ENCODE measurements around the gene FBXW7. TPM values are rescaled to one million over a fixed set of nuclear protein-coding genes. Genes with fewer than 3 reads are reported as not detected.

The FBXW7 gene
- total RNA-seq, 1 experiment from 2014 or later: 30.9 TPM

DNA sequence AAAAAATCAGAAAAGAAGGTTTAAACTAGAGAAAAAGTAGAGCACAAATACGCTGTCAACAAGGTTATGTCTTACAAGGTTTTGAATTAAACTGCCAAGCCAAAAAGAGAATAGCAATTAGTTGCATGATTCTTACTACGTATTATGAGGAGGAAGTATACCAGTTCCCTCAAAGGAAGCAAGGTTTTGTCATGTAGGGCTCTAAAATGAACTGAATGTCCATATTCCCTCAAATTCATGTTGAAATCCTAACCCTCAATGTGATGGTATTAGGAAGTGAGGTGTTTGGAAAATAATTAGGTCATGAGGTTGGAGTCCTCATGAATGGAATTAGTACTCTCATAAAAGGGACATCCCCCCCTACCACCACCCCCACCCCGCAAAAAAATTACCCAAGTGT, 201.0 kb downstream of the FBXW7 start:
- Histone ChIP-seq H3K9me2 (replicated peaks; ENCODE audit: insufficient read depth, low read length) (no peaks in the 10 kb centered on the region), H3K36me3 (ENCODE audit: insufficient read depth, low read length) (no peaks in the 10 kb centered on the region; the same call in 1 of the 2 replicates), H3K27ac (ENCODE audit: low read length) (no peak overlapping the region), H4K20me1 (ENCODE audit: insufficient read depth, low read depth, low read length) (no peaks in the 10 kb centered on the region), H3K27me3 (ENCODE audit: low read length) (no peaks in the 10 kb centered on the region), H3K4me1 (ENCODE audit: low read length) (no peaks in the 10 kb centered on the region), H3K9ac (ENCODE audit: low read length) (no peak overlapping the region), H3K4me3 (ENCODE audit: low read length) (no peak overlapping the region), H3K9me3 (ENCODE audit: low read length) (no peaks in the 10 kb centered on the region), H3K4me2 (ENCODE audit: low read depth, low read length, poor library complexity, severe bottlenecking) (no peak overlapping the region), H3K79me2 (ENCODE audit: low read length) (no peaks in the 10 kb centered on the region), H2AFZ (ENCODE audit: low read length) (no peak overlapping the region)
- DNase-seq: no peak

DNA sequence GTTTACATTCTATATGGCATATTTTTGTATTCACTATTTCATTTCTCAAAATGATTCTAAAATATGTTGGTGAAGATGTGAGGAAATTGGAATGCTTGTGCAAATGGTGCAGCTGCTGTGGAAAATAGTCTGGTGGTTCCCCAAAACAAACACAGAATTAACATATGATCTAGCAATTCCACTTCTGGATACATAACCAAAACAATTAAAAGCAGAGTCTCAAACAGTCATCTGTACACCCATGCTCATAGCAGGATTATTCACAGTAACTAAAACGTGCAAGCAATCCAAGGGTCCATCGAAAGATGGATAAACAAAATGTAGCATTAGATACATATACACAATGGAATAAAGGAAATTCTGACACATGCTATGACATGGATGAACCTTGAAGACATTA, 204.8 kb downstream of the FBXW7 start:
- Histone ChIP-seq H2AFZ (ENCODE audit: low read length) (no peak overlapping the region), H3K9ac (ENCODE audit: low read length) (no peak overlapping the region), H3K27me3 (ENCODE audit: low read length) (no peaks in the 10 kb centered on the region), H3K79me2 (ENCODE audit: low read length) (no peaks in the 10 kb centered on the region), H3K9me3 (ENCODE audit: low read length) (no peaks in the 10 kb centered on the region), H3K9me2 (replicated peaks; ENCODE audit: insufficient read depth, low read length) (no peaks in the 10 kb centered on the region), H4K20me1 (ENCODE audit: insufficient read depth, low read depth, low read length) (no peaks in the 10 kb centered on the region), H3K4me3 (ENCODE audit: low read length) (no peak overlapping the region), H3K4me2 (ENCODE audit: low read depth, low read length, poor library complexity, severe bottlenecking) (no peak overlapping the region), H3K4me1 (ENCODE audit: low read length) (no peaks in the 10 kb centered on the region), H3K36me3 (ENCODE audit: insufficient read depth, low read length) (no peaks in the 10 kb centered on the region; the same call in 1 of the 2 replicates), H3K27ac (ENCODE audit: low read length) (no peak overlapping the region)
- DNase-seq: no peak

DNA sequence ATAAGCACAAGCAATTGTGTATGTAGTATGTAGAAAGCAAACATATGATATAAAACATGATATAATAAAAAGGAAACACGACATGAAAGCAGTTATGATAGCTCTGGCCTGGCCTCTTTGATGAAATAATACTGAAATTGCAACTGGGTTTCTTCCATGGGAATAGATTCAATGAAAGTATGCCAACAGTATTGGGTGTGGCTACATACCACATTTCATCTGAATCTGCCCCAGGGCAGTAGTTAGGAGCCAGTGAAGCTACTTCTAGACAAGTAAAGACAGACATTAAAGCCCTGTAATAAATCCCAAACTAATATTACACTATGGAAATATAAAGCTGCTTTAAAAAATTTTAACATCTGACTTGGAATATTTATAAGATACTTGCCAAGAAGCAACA, 207.3 kb downstream of the FBXW7 start:
- no peak overlapping the region for H2AFZ ChIP-seq (ENCODE audit: low read length)
- H3K79me2 ChIP-seq (ENCODE audit: low read length): no peaks in the 10 kb centered on the region
- H4K20me1 ChIP-seq (ENCODE audit: insufficient read depth, low read depth, low read length): no peaks in the 10 kb centered on the region
- no peaks in the 10 kb centered on the region for H3K4me1 ChIP-seq (ENCODE audit: low read length)
- H3K36me3 ChIP-seq (ENCODE audit: insufficient read depth, low read length): no peaks in the 10 kb centered on the region; the same call in 1 of the 2 replicates
- no peaks in the 10 kb centered on the region for H3K9me2 ChIP-seq (replicated peaks; ENCODE audit: insufficient read depth, low read length)
- no peak overlapping the region for H3K4me3 ChIP-seq (ENCODE audit: low read length)
- H3K9me3 ChIP-seq (ENCODE audit: low read length): no peaks in the 10 kb centered on the region
- no peak overlapping the region for H3K4me2 ChIP-seq (ENCODE audit: low read depth, low read length, poor library complexity, severe bottlenecking)
- DNase-seq: no peak
- H3K27ac ChIP-seq (ENCODE audit: low read length): no peak overlapping the region
- H3K9ac ChIP-seq (ENCODE audit: low read length): no peak overlapping the region
- no peaks in the 10 kb centered on the region for H3K27me3 ChIP-seq (ENCODE audit: low read length)

DNA sequence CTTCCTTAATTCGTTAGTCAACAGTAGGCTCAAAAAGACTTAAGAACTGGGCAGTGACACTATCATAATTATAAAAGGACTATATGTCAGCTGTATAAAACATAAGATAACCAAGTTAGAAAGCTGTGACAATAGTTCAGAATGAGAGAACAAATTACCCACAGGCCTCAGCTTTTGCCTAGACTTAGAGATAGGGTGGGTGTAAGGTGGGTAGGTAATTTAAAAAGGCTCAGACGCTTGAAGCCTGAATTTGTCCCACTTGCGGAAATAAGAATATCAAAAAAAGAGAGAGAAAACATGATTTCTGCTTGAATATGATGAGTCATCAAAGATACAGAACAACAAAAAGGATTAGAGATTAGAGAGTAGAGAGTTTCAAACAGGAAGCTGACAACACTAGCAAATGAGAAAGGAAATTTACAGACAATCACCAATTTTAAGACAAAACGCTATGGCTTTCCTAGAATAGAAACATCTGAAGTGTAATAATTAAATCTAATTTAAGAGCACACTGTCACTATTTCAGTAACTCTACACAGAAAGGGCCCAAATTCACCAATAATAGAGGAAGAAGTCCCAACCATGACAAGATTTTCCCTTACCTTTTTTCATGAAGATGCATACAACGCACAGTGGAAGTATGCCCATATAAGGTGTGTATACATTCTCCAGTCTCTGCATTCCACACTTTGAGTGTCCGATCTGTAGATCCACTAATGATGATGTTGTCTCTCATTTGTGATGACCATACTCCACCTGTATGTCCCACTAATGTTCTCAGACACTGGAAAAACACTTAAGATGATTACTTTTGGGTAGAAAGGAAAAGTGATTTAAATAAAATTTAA, 208.1 kb downstream of the FBXW7 start:
- Histone ChIP-seq H4K20me1 (ENCODE audit: insufficient read depth, low read depth, low read length) (no peaks in the 10 kb centered on the region), H3K9me2 (replicated peaks; ENCODE audit: insufficient read depth, low read length) (no peaks in the 10 kb centered on the region), H3K27me3 (ENCODE audit: low read length) (no peaks in the 10 kb centered on the region), H3K4me1 (ENCODE audit: low read length) (no peaks in the 10 kb centered on the region), H3K9ac (ENCODE audit: low read length) (no peak overlapping the region), H3K79me2 (ENCODE audit: low read length) (no peaks in the 10 kb centered on the region), H3K36me3 (ENCODE audit: insufficient read depth, low read length) (no peaks in the 10 kb centered on the region; the same call in 1 of the 2 replicates), H3K9me3 (ENCODE audit: low read length) (no peaks in the 10 kb centered on the region), H3K4me2 (ENCODE audit: low read depth, low read length, poor library complexity, severe bottlenecking) (no peak overlapping the region), H2AFZ (ENCODE audit: low read length) (no peak overlapping the region), H3K4me3 (ENCODE audit: low read length) (no peak overlapping the region), H3K27ac (ENCODE audit: low read length) (no peak overlapping the region)
- no peak for DNase-seq

DNA sequence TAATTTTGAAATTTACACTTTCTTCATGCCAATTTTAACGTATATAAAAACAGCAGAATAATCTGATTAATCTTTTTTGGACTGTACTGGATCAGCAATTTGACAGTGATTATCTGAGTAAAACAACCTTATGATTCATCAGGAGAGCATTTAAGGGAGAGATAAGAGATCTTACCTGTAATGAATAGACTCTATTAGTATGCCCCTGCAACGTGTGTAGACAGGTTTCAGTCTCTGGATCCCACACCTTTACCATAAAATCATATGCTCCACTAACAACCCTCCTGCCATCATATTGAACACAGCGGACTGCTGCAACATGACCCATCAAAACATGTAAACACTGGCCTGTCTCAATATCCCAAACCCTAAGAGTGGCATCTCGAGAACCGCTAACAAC, 210.1 kb downstream of the FBXW7 start:
- no peaks in the 10 kb centered on the region for H3K27me3 ChIP-seq (ENCODE audit: low read length)
- no peak overlapping the region for H3K27ac ChIP-seq (ENCODE audit: low read length)
- no peak overlapping the region for H3K9ac ChIP-seq (ENCODE audit: low read length)
- H2AFZ ChIP-seq (ENCODE audit: low read length): no peak overlapping the region
- no peaks in the 10 kb centered on the region; the same call in 1 of the 2 replicates for H3K36me3 ChIP-seq (ENCODE audit: insufficient read depth, low read length)
- no peaks in the 10 kb centered on the region for H3K4me1 ChIP-seq (ENCODE audit: low read length)
- no peak overlapping the region for H3K4me3 ChIP-seq (ENCODE audit: low read length)
- DNase-seq: no peak
- H3K9me2 ChIP-seq (replicated peaks; ENCODE audit: insufficient read depth, low read length): no peaks in the 10 kb centered on the region
- no peaks in the 10 kb centered on the region for H3K9me3 ChIP-seq (ENCODE audit: low read length)
- no peaks in the 10 kb centered on the region for H3K79me2 ChIP-seq (ENCODE audit: low read length)
- no peaks in the 10 kb centered on the region for H4K20me1 ChIP-seq (ENCODE audit: insufficient read depth, low read depth, low read length)
- H3K4me2 ChIP-seq (ENCODE audit: low read depth, low read length, poor library complexity, severe bottlenecking): no peak overlapping the region

DNA sequence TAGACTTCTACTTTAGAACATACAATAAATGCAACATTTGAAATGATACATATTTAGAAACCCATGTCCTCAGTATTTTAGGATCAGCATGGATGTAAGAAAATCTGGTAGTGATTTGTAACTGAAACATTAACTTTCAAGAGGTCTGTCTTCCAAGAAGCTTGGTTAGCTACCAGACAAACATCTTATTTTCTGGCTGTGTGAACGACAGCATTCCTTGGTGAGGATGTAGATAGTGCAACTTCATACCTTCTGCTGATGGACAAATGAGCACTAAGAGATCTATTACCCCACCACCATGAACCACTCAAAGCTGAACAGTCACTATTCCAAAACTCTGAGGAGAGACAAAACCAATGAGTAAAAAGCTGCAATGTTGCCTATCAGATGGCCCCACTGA, 212.7 kb downstream of the FBXW7 start:
- Histone ChIP-seq H3K9ac (ENCODE audit: low read length) (no peak overlapping the region), H3K4me1 (ENCODE audit: low read length) (no peaks in the 10 kb centered on the region), H3K9me3 (ENCODE audit: low read length) (no peaks in the 10 kb centered on the region), H3K9me2 (replicated peaks; ENCODE audit: insufficient read depth, low read length) (no peaks in the 10 kb centered on the region), H3K4me3 (ENCODE audit: low read length) (no peak overlapping the region), H3K36me3 (ENCODE audit: insufficient read depth, low read length) (no peaks in the 10 kb centered on the region), H2AFZ (ENCODE audit: low read length) (no peak overlapping the region), H4K20me1 (ENCODE audit: insufficient read depth, low read depth, low read length) (no peaks in the 10 kb centered on the region), H3K27me3 (ENCODE audit: low read length) (no peaks in the 10 kb centered on the region), H3K4me2 (ENCODE audit: low read depth, low read length, poor library complexity, severe bottlenecking) (no peak overlapping the region), H3K79me2 (ENCODE audit: low read length) (no peaks in the 10 kb centered on the region), H3K27ac (ENCODE audit: low read length) (no peak overlapping the region)
- no peak for DNase-seq

DNA sequence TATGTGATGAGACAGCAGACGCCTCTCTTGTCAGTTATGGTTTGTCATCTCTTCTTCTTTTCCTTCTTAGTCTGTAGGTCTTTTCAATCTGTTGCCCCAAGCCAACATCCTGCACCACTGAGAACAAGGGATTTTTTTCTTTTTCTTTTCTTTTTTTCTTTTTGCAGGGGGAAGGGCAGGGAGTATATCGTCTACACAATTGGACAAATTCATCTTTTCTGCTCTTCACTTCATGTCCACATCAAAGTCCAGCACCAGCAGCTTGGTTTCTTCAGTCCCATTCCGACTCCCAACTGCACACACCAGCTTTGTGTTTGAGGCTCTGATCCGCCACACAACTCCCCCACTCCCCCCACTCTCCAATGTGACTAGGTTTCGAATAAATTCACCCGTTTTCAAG, 213.2 kb downstream of the FBXW7 start:
- H3K9me2 ChIP-seq (replicated peaks; ENCODE audit: insufficient read depth, low read length): no peaks in the 10 kb centered on the region
- no peaks in the 10 kb centered on the region for H3K27me3 ChIP-seq (ENCODE audit: low read length)
- no peak for DNase-seq
- H3K9me3 ChIP-seq (ENCODE audit: low read length): no peaks in the 10 kb centered on the region
- H3K4me1 ChIP-seq (ENCODE audit: low read length): no peaks in the 10 kb centered on the region
- H4K20me1 ChIP-seq (ENCODE audit: insufficient read depth, low read depth, low read length): no peaks in the 10 kb centered on the region
- no peaks in the 10 kb centered on the region for H3K36me3 ChIP-seq (ENCODE audit: insufficient read depth, low read length)
- no peak overlapping the region for H2AFZ ChIP-seq (ENCODE audit: low read length)
- H3K79me2 ChIP-seq (ENCODE audit: low read length): no peaks in the 10 kb centered on the region
- H3K4me2 ChIP-seq (ENCODE audit: low read depth, low read length, poor library complexity, severe bottlenecking): no peak overlapping the region
- no peak overlapping the region for H3K4me3 ChIP-seq (ENCODE audit: low read length)
- no peak overlapping the region for H3K9ac ChIP-seq (ENCODE audit: low read length)
- H3K27ac ChIP-seq (ENCODE audit: low read length): no peak overlapping the region

DNA sequence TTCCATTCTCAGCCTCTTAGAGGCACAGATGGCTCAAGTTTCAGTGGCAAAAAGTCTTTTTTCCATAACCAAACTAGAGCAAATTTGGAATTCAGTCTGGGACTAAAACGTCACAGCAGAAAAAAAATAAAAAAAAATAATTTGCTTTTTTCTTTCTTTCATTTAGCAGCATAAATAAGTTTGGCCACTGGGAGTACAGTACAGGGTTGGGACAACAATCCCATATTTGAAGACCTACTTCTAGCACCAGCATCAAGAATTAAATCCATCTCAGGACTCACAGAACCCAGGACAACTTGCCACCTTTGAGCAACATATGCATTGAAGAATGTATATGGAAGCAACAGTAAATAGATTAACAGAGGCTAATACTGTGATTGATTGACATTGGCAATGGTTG, 214.0 kb downstream of the FBXW7 start:
- no peak for DNase-seq
- Histone ChIP-seq H3K4me1 (ENCODE audit: low read length) (no peaks in the 10 kb centered on the region), H3K27ac (ENCODE audit: low read length) (no peak overlapping the region), H3K9me2 (replicated peaks; ENCODE audit: insufficient read depth, low read length) (no peaks in the 10 kb centered on the region), H3K4me3 (ENCODE audit: low read length) (no peak overlapping the region), H3K9me3 (ENCODE audit: low read length) (no peaks in the 10 kb centered on the region), H3K9ac (ENCODE audit: low read length) (no peak overlapping the region), H4K20me1 (ENCODE audit: insufficient read depth, low read depth, low read length) (no peaks in the 10 kb centered on the region), H2AFZ (ENCODE audit: low read length) (no peak overlapping the region), H3K27me3 (ENCODE audit: low read length) (no peaks in the 10 kb centered on the region), H3K4me2 (ENCODE audit: low read depth, low read length, poor library complexity, severe bottlenecking) (no peak overlapping the region), H3K79me2 (ENCODE audit: low read length) (no peaks in the 10 kb centered on the region), H3K36me3 (ENCODE audit: insufficient read depth, low read length) (no peaks in the 10 kb centered on the region)

Data from Karpas-422 (cell line).